RWPE2 (cell line): Measurements from ENCODE around the gene ANKRD12.

Experiments
- ATAC-seq: fragments of 200-7000 bp; cut with Tn5 transposase; 3 replicates; pipeline ENCODE4 v1.9.1; 2021; ENCODE audit warnings: low read depth
- DNase-seq: peaks from one replicate; pipeline ENCODE4 v3.0.0-alpha.2; 2020; ENCODE audit warnings: low spot score
- H3K27ac ChIP-seq: fragments of 450-650 bp; 2 replicates; pipeline ENCODE4 v1.5.1; 2017; ENCODE audit warnings: mild to moderate bottlenecking; ENCODE audit not compliant: poor library complexity, severe bottlenecking
- H3K27me3 ChIP-seq: fragments of 250-450 bp; sonication (Bioruptor Pico); 2 replicates; pipeline ENCODE4 v1.5.1; 2021; ENCODE audit warnings: mild to moderate bottlenecking, moderate library complexity; ENCODE audit not compliant: insufficient read depth, poor library complexity, severe bottlenecking
- H3K36me3 ChIP-seq: fragments of 250-450 bp; sonication (Bioruptor Pico); 2 replicates; pipeline ENCODE4 v1.5.1; 2020; ENCODE audit warnings: low read depth, mild to moderate bottlenecking, moderate library complexity
- H3K4me1 ChIP-seq: fragments of 250-450 bp; sonication (Bioruptor Pico); 2 replicates; pipeline ENCODE4 v1.5.1; 2021; ENCODE audit warnings: mild to moderate bottlenecking, moderate library complexity; ENCODE audit not compliant: insufficient read depth, poor library complexity, severe bottlenecking
- H3K4me3 ChIP-seq: fragments of 250-450 bp; sonication (Bioruptor Pico); 2 replicates; pipeline ENCODE4 v1.5.1; 2021; ENCODE audit warnings: mild to moderate bottlenecking, moderate library complexity; ENCODE audit not compliant: severe bottlenecking
- H3K9me3 ChIP-seq: fragments of 250-450 bp; sonication (Bioruptor Pico); 2 replicates; pipeline ENCODE4 v1.5.1; 2021; ENCODE audit warnings: mild to moderate bottlenecking, moderate library complexity; ENCODE audit not compliant: severe bottlenecking
- CTCF ChIP-seq: fragments of 450-650 bp; IDR thresholded peaks from one replicate; pipeline ENCODE4 v1.5.1; 2017; ENCODE audit warnings: mild to moderate bottlenecking, moderate library complexity; ENCODE audit not compliant: poor library complexity, severe bottlenecking

The ANKRD12 gene

GRCh38 chr18:9106094-9106493 is 30.5 kb upstream of the ANKRD12 start:
- Histone ChIP-seq H3K27me3 (no peaks in the 10 kb centered on the region), H3K9me3 (no peaks in the 10 kb centered on the region), H3K27ac (no peak overlapping the region), H3K4me1 (peaks cover 35% of the 10 kb centered on the region), H3K36me3 (peaks cover 31% of the 10 kb centered on the region), H3K4me3 (no peak overlapping the region)
- DNase-seq (no peak), ATAC-seq (no peak)
- TF ChIP-seq CTCF: no peak

DNA sequence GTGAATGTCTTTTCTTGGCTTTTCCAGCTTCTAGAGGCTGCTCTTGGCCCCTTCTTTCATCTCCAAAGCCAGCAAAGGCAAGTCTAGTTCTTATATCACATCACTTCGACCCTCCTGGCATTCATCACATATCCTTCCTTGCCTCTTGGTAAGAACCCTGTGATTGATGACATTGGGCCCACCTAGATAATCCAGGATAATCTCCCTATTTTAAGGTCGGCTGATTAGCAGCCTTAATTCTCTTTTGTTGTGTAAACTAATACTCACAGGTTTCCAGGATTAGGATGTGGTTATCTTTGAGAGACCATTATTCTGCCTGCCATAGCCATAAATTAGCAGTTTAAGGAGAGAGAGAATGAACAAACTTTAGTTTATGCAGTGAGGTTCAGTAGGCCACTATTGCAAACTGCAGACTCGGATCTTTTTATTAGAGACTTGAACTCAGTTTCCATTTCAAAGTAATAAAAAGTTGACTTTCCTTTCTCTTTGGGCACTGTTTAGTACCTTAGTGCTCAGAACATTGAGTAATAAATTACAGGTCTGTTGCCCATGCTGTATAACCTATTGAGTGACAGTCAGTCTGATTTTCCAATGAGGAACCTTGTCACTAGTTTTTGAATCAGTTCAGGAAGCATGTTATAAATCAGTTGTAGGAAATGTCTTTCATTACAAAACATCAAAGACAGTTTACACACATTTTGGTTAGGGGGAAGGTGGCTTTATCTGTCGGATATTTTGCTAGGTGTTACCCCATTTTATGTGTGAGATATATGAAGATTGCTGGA is 29.6 kb upstream of the ANKRD12 start:
- H3K4me3 ChIP-seq: no peak overlapping the region
- H3K36me3 ChIP-seq: peaks cover 37% of the 10 kb centered on the region
- H3K27me3 ChIP-seq: no peaks in the 10 kb centered on the region
- no peaks in the 10 kb centered on the region for H3K9me3 ChIP-seq
- H3K27ac ChIP-seq: no peak overlapping the region
- ATAC-seq (no peak), DNase-seq (no peak)
- H3K4me1 ChIP-seq: peaks cover 30% of the 10 kb centered on the region
- TF ChIP-seq CTCF: no peak

GRCh38 chr18:9108911-9109310 is 27.7 kb upstream of the ANKRD12 start:
- DNase-seq (no peak), ATAC-seq (no peak)
- H3K4me3 ChIP-seq: no peak overlapping the region
- H3K4me1 ChIP-seq: peaks cover 30% of the 10 kb centered on the region
- H3K9me3 ChIP-seq: no peaks in the 10 kb centered on the region
- H3K27me3 ChIP-seq: no peaks in the 10 kb centered on the region
- H3K27ac ChIP-seq: no peak overlapping the region
- no peak for TF ChIP-seq CTCF
- peaks cover 37% of the 10 kb centered on the region for H3K36me3 ChIP-seq

DNA sequence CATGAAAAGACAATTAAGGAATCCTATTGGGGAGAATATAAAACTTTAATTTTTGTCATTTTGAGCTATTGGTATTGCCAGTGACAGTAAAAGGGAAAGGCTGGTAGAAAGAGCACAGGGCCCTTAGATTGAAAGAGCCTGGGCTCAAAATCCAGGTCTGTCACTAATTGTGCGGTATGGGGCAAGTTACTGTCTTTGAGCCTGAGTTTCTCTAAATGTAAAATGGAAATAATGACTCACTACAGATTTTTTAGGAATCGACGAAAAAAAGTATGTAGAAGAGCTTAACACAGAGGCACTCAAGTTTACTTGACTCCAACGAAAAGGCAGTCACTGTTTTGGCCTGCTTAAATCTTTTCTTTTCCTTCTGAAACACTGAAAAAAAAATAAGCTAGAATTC is 27.1 kb upstream of the ANKRD12 start:
- TF ChIP-seq CTCF: no peak
- Histone ChIP-seq H3K4me3 (no peak overlapping the region), H3K27me3 (no peaks in the 10 kb centered on the region), H3K9me3 (no peaks in the 10 kb centered on the region), H3K4me1 (peaks cover 30% of the 10 kb centered on the region), H3K27ac (no peak overlapping the region), H3K36me3 (peaks cover 37% of the 10 kb centered on the region)
- DNase-seq (no peak), ATAC-seq (no peak)

GRCh38 chr18:9113468-9114149 is 23.0 kb upstream of the ANKRD12 start:
- no peak for DNase-seq
- H3K27me3 ChIP-seq: no peaks in the 10 kb centered on the region
- peaks cover 35% of the 10 kb centered on the region for H3K4me1 ChIP-seq
- H3K27ac ChIP-seq: no peak overlapping the region
- H3K36me3 ChIP-seq: peaks cover 40% of the 10 kb centered on the region
- H3K4me3 ChIP-seq: no peak overlapping the region
- no peak for TF ChIP-seq CTCF
- no peak for ATAC-seq
- no peaks in the 10 kb centered on the region for H3K9me3 ChIP-seq
